DMS114 treated with DMSO at 0.1 percent for 48 hours (cell line): ENCODE measurements around the gene PIP5K1B.

Experiments
- DNase-seq: peaks from one replicate; lab custom pipeline; 2025; ENCODE audit not compliant: unreplicated experiment; lab: John Stamatoyannopoulos, UW

Gene PIP5K1B

GRCh38 chr9:68897577-68898145 is 192.6 kb downstream of the PIP5K1B start:
- no peak for DNase-seq

DNA sequence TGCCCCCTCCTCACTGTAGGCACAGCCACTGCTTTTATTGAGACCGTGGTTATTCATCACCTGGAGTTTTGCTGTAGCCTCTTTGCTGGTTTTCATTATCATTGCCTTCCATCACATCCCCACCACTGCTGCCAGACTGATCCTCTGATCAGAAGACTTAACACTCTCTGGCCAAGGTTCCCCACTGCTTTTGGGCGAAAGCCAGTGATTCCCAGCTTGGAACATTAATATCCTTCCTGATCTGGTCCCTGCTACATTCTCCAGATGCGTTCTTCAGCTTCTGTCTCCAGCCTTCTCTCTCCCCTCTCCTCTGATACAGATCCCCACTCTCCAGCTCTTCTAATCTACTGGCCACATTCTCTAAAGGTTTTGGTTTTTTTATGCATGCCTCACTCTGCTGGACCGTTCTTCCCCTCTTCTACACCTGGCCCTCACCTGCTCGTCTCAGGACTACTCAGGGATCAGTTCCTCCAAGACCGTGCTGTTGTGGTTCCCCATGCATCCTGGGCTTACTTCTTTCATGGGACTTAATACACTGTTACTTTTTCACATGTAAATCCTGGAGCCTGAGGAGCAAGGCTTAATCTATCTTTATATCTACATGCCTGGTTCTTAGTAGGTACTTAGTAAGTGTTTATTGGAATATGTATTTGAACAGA is 193.9 kb downstream of the PIP5K1B start:
- no peak for DNase-seq

DNA sequence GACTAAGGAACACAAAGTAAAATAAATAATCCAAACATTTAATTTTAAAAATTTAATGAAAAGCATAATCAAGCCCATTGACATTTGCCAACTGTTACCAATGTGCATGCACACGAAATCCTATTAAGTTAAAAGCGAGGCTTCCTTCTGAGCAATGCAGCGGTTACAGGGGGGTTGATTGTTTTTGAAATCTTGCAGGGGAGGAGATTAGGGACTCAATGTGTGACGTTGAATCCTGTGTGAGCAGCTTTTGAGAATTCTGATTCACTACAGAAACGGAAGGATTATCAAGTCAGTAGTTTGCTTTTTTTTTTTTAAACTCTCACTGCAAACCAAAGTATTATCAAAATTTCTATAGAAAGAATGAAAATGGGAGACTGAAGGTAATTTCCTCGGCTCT is 199.4 kb downstream of the PIP5K1B start:
- DNase-seq: no peak

- no peak for DNase-seq
Observed at GRCh38 chr9:68905129-68905528, 200.1 kb downstream of the PIP5K1B start.

DNA sequence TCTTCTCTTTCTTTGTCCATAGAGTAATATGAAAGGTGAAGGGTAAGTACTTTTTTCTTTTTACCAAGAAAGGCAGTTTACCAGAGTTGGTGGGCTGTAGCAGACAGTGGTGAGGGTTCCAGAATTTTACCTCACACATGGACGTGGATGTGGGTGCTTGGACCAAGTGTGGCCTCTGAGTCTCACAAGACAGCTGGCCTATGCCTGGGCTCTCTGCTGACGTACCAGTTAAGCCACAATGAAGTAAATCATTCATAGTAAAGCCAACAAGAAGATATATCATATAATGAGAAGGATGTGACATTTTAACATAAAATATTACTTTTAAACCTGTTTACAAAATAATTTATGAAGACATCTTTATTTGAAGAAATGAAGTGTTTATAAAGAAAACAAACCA is 202.9 kb downstream of the PIP5K1B start:
- DNase-seq: no peak

DNA sequence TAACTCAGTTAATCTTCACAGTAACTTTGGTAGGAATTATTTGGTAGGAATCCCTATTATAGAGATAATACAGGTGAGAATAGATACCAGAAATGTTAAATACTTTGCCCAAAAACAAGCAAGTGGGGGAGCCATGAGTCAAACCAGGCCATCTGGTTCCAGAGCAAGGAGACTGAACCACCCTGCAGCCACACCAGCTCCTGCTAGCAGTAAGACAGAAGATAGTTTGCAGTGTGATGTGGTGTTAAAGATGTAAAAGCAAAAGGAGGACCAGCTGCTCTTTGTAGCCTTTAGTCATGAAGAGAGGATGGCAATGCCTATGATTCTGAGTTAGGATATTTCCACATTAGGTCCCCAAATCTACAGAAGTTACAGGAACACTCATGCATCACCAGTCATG is 207.5 kb downstream of the PIP5K1B start:
- DNase-seq: no peak

DNA sequence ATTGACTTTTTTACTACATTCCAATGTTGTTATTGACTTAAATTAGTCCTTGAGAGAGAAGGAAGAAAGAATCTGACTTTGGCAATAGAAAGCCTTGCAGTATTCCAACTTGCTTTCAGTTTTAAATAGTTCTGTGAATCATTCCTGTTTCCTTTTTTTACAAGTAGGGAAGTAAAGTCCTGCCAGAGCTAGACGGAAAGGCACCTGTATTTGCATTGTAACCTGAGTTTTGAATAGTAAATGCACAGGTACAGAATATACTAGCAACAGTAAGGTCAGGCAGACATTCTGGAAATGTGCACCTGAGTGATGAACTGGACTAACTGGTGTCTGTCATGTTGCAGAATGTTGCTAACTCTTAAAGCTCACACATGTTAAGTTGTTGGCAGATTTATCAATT is 208.0 kb downstream of the PIP5K1B start:
- no peak for DNase-seq

DNA sequence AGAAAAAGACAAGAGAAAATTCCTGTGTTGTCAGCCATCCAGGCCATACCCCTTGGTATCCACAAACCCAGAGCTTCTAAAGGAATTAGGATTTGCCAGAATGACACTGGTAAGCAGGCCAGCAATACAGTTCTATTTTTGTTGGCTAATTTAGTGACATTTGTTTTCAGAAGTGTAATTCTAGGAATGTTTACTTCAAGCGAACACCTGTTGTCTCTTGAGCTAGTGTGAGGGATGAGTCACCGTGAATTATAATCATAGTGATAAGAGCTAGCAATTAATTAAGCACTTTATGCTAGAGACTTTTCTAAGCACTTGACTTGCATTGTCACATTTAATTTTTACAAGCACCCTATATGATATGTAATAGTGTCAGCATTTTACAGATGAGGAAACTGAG is 209.7 kb downstream of the PIP5K1B start:
- DNase-seq: no peak

GRCh38 chr9:68919661-68920060 is 214.6 kb downstream of the PIP5K1B start:
- no peak for DNase-seq

DNA sequence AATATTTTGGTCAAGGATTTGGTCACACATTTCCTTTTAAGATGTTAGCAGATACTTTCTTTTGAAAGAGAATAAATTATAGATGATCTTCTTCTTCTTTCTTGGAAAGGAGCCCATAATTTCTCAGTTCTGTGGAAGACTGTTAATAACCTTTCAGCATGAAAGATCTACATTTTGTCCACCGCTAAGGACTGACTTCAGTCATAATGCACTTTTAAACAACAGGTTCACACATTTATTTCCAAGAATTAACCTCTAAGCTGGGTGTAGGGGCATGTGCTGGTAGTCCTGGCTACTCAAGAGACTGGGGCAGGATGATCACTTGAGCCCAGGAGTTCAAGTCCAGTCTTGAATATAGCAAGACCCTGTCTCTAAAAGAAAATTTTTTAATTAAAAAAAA is 215.9 kb downstream of the PIP5K1B start:
- DNase-seq: no peak

DNA sequence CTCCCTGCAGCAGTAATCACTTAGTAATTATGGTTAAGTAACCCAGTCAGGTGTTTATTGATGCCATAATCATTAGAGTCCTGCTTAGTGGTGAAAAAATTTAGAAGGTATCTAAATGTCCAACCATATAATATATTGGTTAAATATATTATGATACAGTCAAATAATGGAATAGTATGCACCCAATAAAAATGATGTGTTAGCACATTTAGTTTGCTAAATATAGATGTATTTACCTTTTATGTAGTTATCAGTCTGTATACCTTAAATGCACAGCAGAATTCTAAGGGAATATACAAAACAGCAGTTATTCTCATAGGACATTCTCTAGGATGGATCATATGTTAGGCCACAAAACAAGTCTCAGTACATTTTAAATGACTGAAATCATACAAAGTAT is 218.4 kb downstream of the PIP5K1B start:
- no peak for DNase-seq

- DNase-seq: no peak
Observed at GRCh38 chr9:68925175-68925574, 220.1 kb downstream of the PIP5K1B start.

DNA sequence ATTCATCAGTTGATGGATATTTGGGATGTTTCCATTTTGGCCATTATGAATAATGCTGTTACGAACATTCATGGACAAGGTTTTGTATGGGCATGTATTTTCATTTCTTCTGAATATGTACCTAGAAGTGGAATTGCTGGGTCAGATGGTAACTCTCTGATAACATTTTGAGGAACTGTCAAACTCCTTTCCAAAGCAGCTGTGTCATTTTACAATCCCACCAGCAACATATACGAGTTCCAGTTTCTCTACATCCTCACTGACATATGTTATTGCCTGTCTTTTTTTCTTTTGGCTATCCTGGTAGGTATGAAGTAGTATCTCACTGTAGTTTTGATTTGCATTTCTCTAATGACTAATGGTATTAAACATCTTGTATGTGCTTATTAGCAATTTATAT is 222.1 kb downstream of the PIP5K1B start:
- DNase-seq: no peak

- DNase-seq: no peak
Observed at GRCh38 chr9:68931821-68932220, 226.8 kb downstream of the PIP5K1B start.

- no peak for DNase-seq
Observed at GRCh38 chr9:68932458-68932857, 227.4 kb downstream of the PIP5K1B start.

DNA sequence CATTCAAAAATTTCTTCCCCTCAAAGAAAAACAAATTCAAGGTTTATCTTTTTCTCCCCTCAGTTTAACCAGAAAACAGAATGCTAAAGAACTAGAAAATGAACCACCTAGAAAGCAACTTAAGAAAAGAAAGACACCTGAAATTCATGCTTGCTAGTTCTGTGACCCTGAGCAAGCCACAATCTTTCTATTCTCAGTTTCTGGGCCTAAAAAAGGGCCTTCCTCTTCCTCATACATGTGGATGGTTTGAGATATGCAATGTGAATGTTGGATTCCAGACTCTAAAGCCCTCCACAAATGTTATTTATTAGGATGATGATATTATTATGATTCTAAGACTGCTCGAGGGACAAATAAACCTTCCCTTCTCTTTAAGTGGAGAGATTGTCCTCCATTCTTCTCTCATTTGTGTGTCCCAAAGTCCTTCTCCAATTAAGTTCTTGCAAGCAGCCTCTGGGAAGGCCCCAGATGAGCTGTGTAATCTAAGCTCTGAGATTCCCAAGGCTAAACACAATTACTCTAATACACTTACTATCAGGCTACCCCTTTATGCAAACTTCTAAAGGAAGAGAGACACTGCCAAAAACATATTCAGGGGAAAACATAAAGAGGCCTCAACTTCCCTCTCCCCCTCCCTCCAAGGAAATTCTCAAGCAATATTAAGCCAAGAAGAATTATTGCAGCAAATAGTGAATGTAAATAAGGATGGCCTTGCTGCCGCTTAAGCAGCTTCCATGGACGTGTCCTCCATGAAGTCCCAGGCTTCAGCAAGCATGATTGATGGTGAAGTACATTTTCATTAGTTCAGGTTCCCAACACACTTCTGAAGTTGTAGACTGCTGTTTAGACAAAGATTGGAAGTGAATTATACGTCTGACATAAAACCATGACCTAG is 228.6 kb downstream of the PIP5K1B start:
- DNase-seq: no peak

DNA sequence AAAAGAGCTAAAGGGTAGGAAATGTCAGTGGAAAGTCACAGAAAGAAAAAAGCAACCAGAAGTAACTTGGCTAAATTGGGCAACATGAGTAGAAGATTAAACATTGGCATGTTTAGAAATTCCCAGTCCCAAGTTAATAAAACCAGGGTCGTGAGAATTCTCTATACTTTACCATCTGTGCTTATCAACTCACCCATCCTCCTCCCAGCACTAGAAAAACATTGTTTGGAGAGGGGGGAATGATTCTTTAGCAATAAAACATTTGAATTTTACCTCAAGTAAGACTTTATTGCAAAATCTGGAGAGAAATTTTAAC is 229.2 kb downstream of the PIP5K1B start:
- no peak for DNase-seq

GRCh38 chr9:68940573-68940972 is 235.5 kb downstream of the PIP5K1B start:
- DNase-seq: no peak

DNA sequence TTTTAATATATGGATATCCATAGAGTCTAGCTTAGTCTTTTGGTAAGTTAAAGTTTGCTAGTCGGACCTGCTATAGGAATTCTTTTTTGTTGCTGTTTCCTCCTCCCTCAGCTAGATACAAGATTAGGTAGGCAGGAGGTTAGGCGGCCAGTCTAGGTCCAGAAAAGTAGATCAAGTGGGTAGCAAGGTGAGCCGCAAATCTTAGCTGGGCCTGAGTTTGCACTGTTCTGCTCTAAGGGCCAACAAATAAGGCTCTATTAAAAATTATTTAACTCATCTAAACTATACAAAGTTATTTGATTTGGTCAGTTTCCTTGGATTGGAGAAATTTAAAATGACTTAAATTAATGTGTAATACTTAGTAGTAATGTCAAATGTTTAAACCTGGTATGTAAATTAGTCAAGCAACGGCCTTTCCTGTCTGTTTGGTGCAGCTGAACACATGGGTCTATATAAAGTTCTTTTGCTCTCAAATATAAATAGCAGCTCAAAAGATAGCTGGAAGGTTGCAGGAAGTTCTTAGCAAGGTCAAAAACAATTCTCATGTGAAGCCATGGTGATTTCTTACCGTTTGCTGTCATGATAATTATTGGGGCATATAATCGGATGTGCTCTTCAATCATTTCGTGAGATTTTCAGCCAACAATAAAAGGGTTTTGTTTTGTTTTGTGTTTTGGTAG is 236.9 kb downstream of the PIP5K1B start:
- DNase-seq: no peak

GRCh38 chr9:68942790-68943189 is 237.8 kb downstream of the PIP5K1B start:
- DNase-seq: no peak

- DNase-seq: no peak
Observed at GRCh38 chr9:68947015-68947414, 242.0 kb downstream of the PIP5K1B start.
